Fibroblast of lung (primary cell): ENCODE data around the gene OGDH.

Source experiments
- EZH2 ChIP-seq: IDR thresholded peaks from 2 replicates; pipeline ENCODE4 v1.5.1; 2012; ENCODE audit warnings: low read length, control low read depth, mild to moderate bottlenecking; ENCODE audit errors: missing control alignments
- TF ChIP-seq, protein P1 (sequence below), 2 donors: IDR thresholded peaks in 1 of 2; conservative IDR thresholded peaks in 1 of 2; 1 replicate in 1 of 2; 2 replicates in 1 of 2; pipeline ENCODE4 v1.5.1; 2011 to 2012; ENCODE audit warnings: low read length in 2 of 2, control low read depth in 1 of 2, inconsistent platforms in 1 of 2, low read depth in 1 of 2, mild to moderate bottlenecking in 1 of 2

DNA sequence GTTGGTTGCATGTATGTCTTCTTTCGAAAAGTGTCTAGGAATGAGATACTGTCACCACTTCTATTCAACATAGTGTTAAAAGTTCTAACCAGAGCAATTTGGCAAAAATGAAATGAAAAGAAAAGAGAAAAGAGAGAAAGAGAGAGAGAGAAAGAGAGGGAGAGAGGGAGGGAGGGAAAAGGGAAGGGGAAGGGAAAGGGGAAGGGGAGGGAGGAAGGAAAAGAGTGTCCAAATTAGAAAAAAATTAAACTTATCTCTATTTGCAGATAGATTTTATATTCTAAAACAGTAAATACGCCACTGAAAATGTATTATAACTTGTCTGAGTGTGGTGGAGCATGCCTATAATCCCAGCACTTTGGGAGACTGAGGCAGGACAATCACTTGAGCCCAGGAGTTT is 48.9 kb upstream of the OGDH start:
- TF ChIP-seq, protein P1, sequence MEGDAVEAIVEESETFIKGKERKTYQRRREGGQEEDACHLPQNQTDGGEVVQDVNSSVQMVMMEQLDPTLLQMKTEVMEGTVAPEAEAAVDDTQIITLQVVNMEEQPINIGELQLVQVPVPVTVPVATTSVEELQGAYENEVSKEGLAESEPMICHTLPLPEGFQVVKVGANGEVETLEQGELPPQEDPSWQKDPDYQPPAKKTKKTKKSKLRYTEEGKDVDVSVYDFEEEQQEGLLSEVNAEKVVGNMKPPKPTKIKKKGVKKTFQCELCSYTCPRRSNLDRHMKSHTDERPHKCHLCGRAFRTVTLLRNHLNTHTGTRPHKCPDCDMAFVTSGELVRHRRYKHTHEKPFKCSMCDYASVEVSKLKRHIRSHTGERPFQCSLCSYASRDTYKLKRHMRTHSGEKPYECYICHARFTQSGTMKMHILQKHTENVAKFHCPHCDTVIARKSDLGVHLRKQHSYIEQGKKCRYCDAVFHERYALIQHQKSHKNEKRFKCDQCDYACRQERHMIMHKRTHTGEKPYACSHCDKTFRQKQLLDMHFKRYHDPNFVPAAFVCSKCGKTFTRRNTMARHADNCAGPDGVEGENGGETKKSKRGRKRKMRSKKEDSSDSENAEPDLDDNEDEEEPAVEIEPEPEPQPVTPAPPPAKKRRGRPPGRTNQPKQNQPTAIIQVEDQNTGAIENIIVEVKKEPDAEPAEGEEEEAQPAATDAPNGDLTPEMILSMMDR (conservative IDR thresholded peaks at IDR 0.05 in 1 of 2, IDR thresholded peaks at IDR 0.05 in 1 of 2; ENCODE audit: low read depth in 1 of 2, low read length in 2 of 2), result no peak
- no peak for TF ChIP-seq EZH2
